Stimulated activated CD8-positive, alpha-beta memory T cell treated with anti-CD3 and anti-CD28 coated beads, Interleukin-7, amount 100 ng/mL, for 1 hour (primary cell): ENCODE data around the gene PRL.

Experiments used
- DNase-seq, 2 donors: peaks; one replicate each; pipeline ENCODE4 v3.0.0-alpha.2; 2020; ENCODE audit warnings: low read depth in 2 of 2

Gene PRL

DNA sequence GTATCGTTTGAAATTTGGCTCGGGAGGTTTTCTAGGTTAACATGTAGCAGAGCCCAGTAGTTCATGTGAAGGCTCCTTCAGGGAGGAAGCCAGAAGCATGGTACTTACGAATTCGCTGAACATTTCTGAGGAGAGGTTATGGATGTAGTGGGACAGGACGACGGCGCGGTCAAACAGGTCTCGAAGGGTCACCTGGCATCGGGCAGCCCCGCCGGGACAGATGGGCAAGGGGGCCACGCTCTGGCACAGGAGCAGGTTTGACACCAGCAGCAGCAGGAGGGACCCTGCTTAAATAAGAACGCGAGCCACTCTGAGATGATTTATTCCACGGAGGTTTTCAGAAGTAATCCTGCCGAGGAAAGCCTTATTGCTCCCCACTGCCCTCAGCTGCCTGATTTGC is 2.5 kb downstream of the PRL start:
- no peak for DNase-seq

DNA sequence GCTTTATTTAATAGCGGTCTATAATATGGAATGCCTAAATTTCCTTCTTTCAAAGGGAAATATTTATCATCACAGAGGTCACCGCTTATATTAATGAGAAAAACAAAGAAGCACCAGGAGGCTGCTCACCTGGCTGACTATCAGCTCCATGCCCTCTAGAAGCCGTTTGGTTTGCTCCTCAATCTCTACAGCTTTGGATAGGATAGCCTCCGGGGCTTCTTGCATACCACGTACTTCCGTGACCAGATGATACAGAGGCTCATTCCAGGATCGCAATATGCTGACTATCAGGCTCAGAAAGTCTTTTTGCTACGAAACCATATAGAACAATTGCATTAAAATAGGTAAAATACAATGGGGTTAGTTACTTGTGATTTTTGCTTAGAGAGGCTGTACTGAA is 6.8 kb downstream of the PRL start:
- no peak for DNase-seq

- DNase-seq: no peak
Observed at GRCh38 chr6:22288721-22289120, 8.1 kb downstream of the PRL start.

- DNase-seq: no peak
Observed at GRCh38 chr6:22284666-22285065, 12.2 kb downstream of the PRL start.

DNA sequence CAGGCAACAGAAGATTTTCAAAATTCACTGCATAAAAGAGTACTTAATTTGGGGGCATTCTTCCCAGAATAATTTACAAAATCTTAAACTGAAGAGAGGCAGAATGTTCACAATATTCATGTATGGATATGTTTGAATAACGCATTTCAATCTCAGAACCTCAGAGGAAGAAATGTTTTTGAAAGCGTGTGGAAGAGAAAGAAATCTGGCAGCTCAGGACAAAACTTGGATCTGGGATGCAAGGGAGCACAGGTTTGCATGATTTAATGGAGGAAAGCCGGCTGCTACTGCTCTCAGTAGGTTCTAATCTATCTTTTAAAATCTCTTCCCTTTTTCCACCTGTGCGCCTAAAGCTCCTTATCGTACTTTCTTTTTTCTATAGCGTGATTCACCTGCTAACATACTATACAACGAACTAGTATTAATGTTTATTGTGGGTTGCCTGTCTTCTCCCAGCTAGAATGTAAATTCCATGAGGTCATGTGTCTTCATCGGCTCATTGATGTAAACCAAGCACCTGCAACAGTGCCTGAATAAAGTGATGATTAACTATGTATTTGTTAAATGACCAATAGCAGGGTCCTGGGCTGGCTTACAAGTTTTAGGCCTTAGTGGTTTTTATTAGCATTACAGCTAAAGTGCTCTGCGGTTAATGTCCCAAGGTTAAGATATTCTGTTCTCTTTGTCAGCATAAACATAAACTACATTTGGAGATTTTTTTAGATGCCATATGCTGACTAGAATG is 15.3 kb downstream of the PRL start:
- no peak for DNase-seq

- no peak for DNase-seq
Observed at GRCh38 chr6:22279427-22279826, 17.4 kb downstream of the PRL start.

- no peak for DNase-seq
Observed at GRCh38 chr6:22271081-22271480, 25.8 kb downstream of the PRL start.

- no peak for DNase-seq
Observed at GRCh38 chr6:22263748-22264147, 33.1 kb downstream of the PRL start.

- no peak for DNase-seq
Observed at GRCh38 chr6:22254886-22255285, 42.0 kb downstream of the PRL start.

- DNase-seq: no peak
Observed at GRCh38 chr6:22253955-22254655, 42.7 kb downstream of the PRL start.

GRCh38 chr6:22251348-22251747 is 45.5 kb downstream of the PRL start:
- no peak for DNase-seq

DNA sequence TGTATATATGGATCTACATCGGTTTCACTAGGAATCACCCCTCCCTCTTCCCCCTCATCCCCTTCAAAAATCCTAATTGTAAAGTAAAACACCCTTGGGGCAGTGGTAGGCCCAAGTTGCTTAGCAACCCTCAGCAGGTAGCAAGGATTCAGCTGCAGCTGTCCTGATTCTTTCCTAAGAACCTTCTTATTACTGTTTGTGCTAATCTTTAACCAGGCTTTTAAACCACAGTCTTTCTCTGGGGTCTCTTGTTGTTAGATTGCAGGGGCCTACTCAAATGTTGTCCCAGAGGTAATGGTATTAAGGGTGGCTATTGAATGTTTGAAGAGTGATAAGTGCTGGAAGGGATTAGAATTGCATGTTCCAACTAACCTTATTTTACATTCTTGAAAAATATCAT is 46.4 kb downstream of the PRL start:
- DNase-seq: no peak

- no peak for DNase-seq
Observed at GRCh38 chr6:22249711-22250350, 47.0 kb downstream of the PRL start.

DNA sequence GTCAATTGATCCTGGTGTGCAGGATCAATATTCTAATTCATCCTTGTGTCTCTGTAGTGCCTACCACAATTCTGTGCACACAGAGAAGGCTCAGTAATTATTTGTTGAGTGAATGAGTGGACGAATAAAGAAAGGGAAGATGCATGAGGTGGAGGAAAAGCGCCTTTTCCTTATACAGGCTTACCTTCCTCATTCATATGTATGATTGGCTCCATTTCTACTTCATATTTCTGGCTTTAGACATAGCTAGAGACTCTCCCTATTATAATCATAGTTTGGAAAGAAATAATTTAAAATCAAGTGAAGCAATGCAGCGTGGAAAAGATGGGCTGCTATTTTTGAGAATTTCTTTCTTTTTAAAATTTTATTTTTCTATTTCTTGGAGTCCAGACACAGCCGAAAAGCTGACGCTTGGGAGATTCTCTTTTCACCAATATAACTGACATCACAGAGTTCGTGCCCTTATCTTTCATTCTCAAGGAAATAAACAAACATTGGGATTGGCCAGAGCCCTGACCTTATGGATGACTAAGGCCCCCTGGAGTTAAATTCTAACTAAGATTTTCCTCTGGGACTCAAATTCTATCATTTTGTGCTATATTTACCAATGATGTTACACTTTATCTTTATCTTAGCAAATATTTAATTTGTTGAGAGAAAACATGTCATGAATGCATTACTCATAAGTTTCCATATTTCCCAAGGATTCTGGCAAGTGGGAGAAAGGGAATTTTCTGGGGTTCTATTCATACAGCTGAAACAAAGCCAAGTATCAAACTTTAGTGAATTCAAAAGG is 48.1 kb downstream of the PRL start:
- no peak for DNase-seq

- no peak for DNase-seq
Observed at GRCh38 chr6:22247916-22248482, 48.8 kb downstream of the PRL start.

GRCh38 chr6:22240025-22240424 is 56.8 kb downstream of the PRL start:
- DNase-seq: no peak

DNA sequence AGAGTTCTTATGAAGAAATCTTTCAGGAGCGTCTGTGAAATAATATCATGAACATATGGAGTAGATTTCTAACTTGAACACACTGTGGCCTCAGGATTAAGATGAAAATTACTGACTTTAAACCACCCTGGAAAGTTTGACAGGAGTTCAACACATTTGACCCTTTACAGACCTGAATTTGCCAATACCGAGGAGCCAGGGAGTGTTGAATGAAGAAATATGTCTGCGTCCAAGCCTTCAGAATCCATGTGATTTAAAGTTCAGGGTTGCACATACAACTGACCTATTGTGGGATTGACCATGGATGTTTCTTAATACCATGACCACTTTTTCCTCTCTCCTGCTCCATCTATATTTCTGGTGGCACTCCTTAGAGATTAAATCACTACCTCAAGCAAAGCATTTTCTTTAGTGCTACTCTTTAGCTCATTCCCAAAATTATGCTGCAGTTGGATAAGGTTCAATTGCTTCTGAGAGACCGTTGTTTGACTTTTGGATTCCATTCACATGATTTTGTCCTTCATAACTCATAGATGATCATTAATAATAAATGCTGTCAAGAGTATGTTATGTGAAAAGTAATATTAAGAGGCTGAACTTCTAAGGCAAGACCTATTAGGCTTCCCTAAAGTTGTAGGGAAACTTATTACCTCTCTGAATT is 57.4 kb downstream of the PRL start:
- no peak for DNase-seq

GRCh38 chr6:22238861-22239260 is 58.0 kb downstream of the PRL start:
- no peak for DNase-seq

- DNase-seq: no peak
Observed at GRCh38 chr6:22237526-22237925, 59.3 kb downstream of the PRL start.
